GM23338 (cell line): Measurements from ENCODE around the gene MCM3AP. TPM values are rescaled to one million over a fixed set of nuclear protein-coding genes. Genes with fewer than 3 reads are reported as not detected.

Experiments used
- ATAC-seq: fragments of 200-7000 bp; cut with Tn5 transposase; 3 replicates; pipeline ENCODE4 v1.9.1; 2020
- DNase-seq: peaks from one replicate; pipeline ENCODE4 v3.0.0-alpha.2; 2015; ENCODE audit warnings: low spot score
- H2AFZ ChIP-seq: fragments of 200-600 bp; sonication (generic); 2 replicates; pipeline ENCODE4 v1.8.0; 2016; ENCODE audit warnings: antibody characterized with exemption, mild to moderate bottlenecking, moderate library complexity
- H3F3A ChIP-seq: fragments of 200-600 bp; sonication (generic); replicated peaks from 2 replicates; pipeline ENCODE4 v1.8.0; 2017; ENCODE audit warnings: antibody characterized with exemption, mixed run types, low read depth
- H3K27ac ChIP-seq: fragments of 200-600 bp; sonication (generic); 2 replicates; pipeline ENCODE4 v1.6.1; 2016; ENCODE audit warnings: low read depth
- H3K27me3 ChIP-seq: fragments of 200-600 bp; sonication (generic); 2 replicates; pipeline ENCODE4 v1.8.0; 2016; ENCODE audit warnings: mild to moderate bottlenecking, mixed run types, moderate library complexity; ENCODE audit not compliant: insufficient read depth
- H3K36me3 ChIP-seq: fragments of 200-600 bp; sonication (generic); 2 replicates; pipeline ENCODE4 v1.8.0; 2016; ENCODE audit warnings: mild to moderate bottlenecking; ENCODE audit not compliant: insufficient read depth
- H3K4me1 ChIP-seq: fragments of 200-600 bp; sonication (generic); 2 replicates; pipeline ENCODE4 v1.8.0; 2016; ENCODE audit warnings: mild to moderate bottlenecking, moderate library complexity; ENCODE audit not compliant: insufficient read depth
- H3K4me2 ChIP-seq: fragments of 200-600 bp; sonication (generic); 2 replicates; pipeline ENCODE4 v1.7.1; 2017; ENCODE audit warnings: mixed run types
- H3K4me3 ChIP-seq: fragments of 200-600 bp; sonication (generic); 2 replicates; pipeline ENCODE4 v1.6.1; 2016; ENCODE audit warnings: mixed run types
- H3K79me2 ChIP-seq: fragments of 200-600 bp; sonication (generic); replicated peaks from 2 replicates; pipeline ENCODE4 v1.8.0; 2017; ENCODE audit warnings: mild to moderate bottlenecking; ENCODE audit not compliant: insufficient read depth
- H3K9me2 ChIP-seq: fragments of 200-600 bp; sonication (generic); 2 replicates; pipeline ENCODE4 v1.8.0; 2017; ENCODE audit not compliant: insufficient read depth
- H4K20me1 ChIP-seq: fragments of 200-600 bp; sonication (generic); replicated peaks from 2 replicates; pipeline ENCODE4 v1.8.0; 2017; ENCODE audit warnings: mild to moderate bottlenecking; ENCODE audit not compliant: insufficient read depth
- H3K27ac Mint-ChIP-seq: 2 replicates; pipeline ENCODE4 v1.8.0; 2020; ENCODE audit warnings: inconsistent platforms, mild to moderate bottlenecking, moderate library complexity, mixed read lengths
- H3K27me3 Mint-ChIP-seq: 3 replicates; pipeline ENCODE4 v1.8.0; 2022; ENCODE audit warnings: low read depth, mild to moderate bottlenecking, moderate library complexity, mixed read lengths, inconsistent platforms; ENCODE audit not compliant: insufficient read depth, poor library complexity
- H3K36me3 Mint-ChIP-seq: 3 replicates; pipeline ENCODE4 v1.8.0; 2021; ENCODE audit warnings: low read depth, mild to moderate bottlenecking, inconsistent platforms, moderate library complexity, mixed read lengths
- H3K4me1 Mint-ChIP-seq: 3 replicates; pipeline ENCODE4 v1.8.0; 2020; ENCODE audit warnings: mild to moderate bottlenecking, inconsistent platforms, mixed read lengths
- H3K4me3 Mint-ChIP-seq: 3 replicates; pipeline ENCODE4 v1.8.0; 2021; ENCODE audit warnings: moderate library complexity, mild to moderate bottlenecking, inconsistent platforms, mixed read lengths
- H3K9me3 Mint-ChIP-seq: 3 replicates; pipeline ENCODE4 v1.8.0; 2020; ENCODE audit warnings: moderate library complexity, mild to moderate bottlenecking, inconsistent platforms, mixed read lengths
- CREB1 ChIP-seq: fragments of 250-450 bp; sonication (Bioruptor Pico); IDR thresholded peaks from 2 replicates; pipeline ENCODE4 v1.5.0; 2020; ENCODE audit warnings: low read depth, mild to moderate bottlenecking, moderate library complexity
- EZH2 ChIP-seq: fragments of 200-600 bp; sonication (generic); IDR thresholded peaks from one replicate; pipeline ENCODE4 v1.8.0; 2017; ENCODE audit warnings: antibody characterized with exemption, mild to moderate bottlenecking, low read depth; ENCODE audit not compliant: unreplicated experiment
- EZH2phosphoT487 ChIP-seq: fragments of 200-600 bp; sonication (generic); IDR thresholded peaks from one replicate; pipeline ENCODE4 v1.8.1; 2018; ENCODE audit warnings: antibody characterized with exemption; ENCODE audit not compliant: unreplicated experiment
- NANOG ChIP-seq: IDR thresholded peaks from 2 replicates; pipeline ENCODE4 v1.6.1; 2016; ENCODE audit warnings: antibody characterized with exemption, borderline replicate concordance
- POLR2AphosphoS5 ChIP-seq: IDR thresholded peaks from 2 replicates; pipeline ENCODE4 v1.6.1; 2016; ENCODE audit warnings: antibody characterized with exemption, low read depth
- STAT1 ChIP-seq: IDR thresholded peaks from one replicate; pipeline ENCODE4 v1.6.1; 2016; ENCODE audit warnings: antibody characterized with exemption; ENCODE audit not compliant: unreplicated experiment
- ZNF114 ChIP-seq: fragments of 250-450 bp; sonication (Bioruptor Pico); IDR thresholded peaks from 2 replicates; pipeline ENCODE4 v1.5.0; 2020; ENCODE audit warnings: mild to moderate bottlenecking, moderate library complexity
- ZNF331 ChIP-seq: fragments of 250-450 bp; sonication (Bioruptor Pico); IDR thresholded peaks from 2 replicates; pipeline ENCODE4 v1.5.0; 2020; ENCODE audit warnings: low read depth, mild to moderate bottlenecking, moderate library complexity
- polyA plus RNA-seq: library from polyadenylated mRNA; unstranded; fragments of >200 nt; fragmentation: Nextera tagmentation; extraction: Ambion mirVana; gene quantifications from 2 replicates; pipeline ENCODE4 v1.2.1, GENCODE V29; 2016
- total RNA-seq: library from RNA; depleted of rRNA; stranded (reverse); fragments of >200 nt; shearing (Covaris generic); gene quantifications from 2 replicates; pipeline ENCODE4 v1.2.3, GENCODE V29; 2014
- TF ChIP-seq, protein P1 (sequence below): IDR thresholded peaks from 2 replicates; pipeline ENCODE4 v1.6.1; 2016; ENCODE audit warnings: antibody characterized with exemption
- TF ChIP-seq, protein P2 (sequence below): fragments of 250-450 bp; sonication (Bioruptor Pico); IDR thresholded peaks from 2 replicates; pipeline ENCODE4 v1.5.0; 2020; ENCODE audit warnings: mild to moderate bottlenecking, moderate library complexity

MCM3AP gene
- total and polyA plus RNA-seq, 2 experiments from 2014 or later = 39.2 to 123 TPM

DNA sequence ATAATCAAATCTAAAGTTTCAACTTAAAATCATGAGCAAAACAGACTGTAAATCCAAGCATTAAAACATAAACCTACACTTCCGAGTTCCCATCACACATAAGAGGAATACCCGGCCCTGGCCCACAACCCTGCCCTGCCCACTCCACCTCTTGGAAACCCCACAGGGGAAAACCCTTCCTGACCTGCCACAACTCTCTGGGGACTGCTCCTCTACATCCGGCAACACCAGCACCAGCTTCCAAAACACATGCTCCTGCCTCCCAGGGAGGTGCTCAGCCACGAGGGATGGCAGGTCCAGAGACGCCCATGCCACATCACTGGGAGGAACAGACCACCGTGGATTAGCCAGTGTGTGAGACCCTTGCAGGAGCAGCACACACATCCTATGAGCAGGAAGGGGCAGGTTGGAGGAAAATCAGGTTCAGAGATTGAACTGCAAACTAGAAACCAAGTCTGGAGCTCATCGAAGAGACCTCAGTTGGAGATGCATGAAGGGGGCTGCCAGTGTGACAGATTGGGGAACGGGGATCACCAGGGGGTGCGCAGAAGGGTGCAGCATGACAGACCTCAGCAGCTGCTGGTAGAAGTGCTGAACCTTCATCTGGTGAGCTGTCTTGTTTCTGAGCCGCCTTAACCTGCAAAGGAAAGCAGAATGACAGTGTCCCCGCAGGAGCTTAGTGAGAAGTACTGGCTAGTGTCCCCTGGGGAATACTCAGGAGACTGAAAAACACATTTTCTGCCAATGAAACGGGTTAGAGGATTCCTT is 31.0 kb downstream of the MCM3AP start:
- Histone ChIP-seq H3K4me3 (no peak overlapping the region), H3K27ac (0 out of 2 replicates have a peak overlapping the region, but pooled peaks have one; percentile 26), H3F3A (peaks cover 4% of the 10 kb centered on the region; the same call in 1 of the 2 replicates), H3K27me3 (no peaks in the 10 kb centered on the region), H3K36me3 (peaks cover 55% of the 10 kb centered on the region), H2AFZ (no peak overlapping the region), H3K4me2 (no peak overlapping the region), H3K79me2 (no peaks in the 10 kb centered on the region), H3K9me2 (no peaks in the 10 kb centered on the region), H3K4me1 (no peaks in the 10 kb centered on the region), H4K20me1 (no peaks in the 10 kb centered on the region; the same call in none of the 2 replicates)
- DNase-seq = no peak
- peaks cover 2% of the 10 kb centered on the region for H3K27me3 Mint-ChIP-seq
- peak overlapping the region; percentile 20; the same call in 1 of the 2 replicates for H3K27ac Mint-ChIP-seq
- no peaks in the 10 kb centered on the region for H3K4me1 Mint-ChIP-seq
- ATAC-seq = no peak
- peaks cover 90% of the 10 kb centered on the region for H3K36me3 Mint-ChIP-seq
- H3K9me3 Mint-ChIP-seq = no peaks in the 10 kb centered on the region; the same call in 2 of the 3 replicates
- TF ChIP-seq ZNF114 (CRISPR knock-in tag) (no peak), EZH2 (no peak), CREB1 (CRISPR knock-in tag) (no peak), POLR2AphosphoS5 (0 out of 2 replicates have a peak, but pooled peaks have one; percentile 26)
- H3K4me3 Mint-ChIP-seq = no peak overlapping the region

DNA sequence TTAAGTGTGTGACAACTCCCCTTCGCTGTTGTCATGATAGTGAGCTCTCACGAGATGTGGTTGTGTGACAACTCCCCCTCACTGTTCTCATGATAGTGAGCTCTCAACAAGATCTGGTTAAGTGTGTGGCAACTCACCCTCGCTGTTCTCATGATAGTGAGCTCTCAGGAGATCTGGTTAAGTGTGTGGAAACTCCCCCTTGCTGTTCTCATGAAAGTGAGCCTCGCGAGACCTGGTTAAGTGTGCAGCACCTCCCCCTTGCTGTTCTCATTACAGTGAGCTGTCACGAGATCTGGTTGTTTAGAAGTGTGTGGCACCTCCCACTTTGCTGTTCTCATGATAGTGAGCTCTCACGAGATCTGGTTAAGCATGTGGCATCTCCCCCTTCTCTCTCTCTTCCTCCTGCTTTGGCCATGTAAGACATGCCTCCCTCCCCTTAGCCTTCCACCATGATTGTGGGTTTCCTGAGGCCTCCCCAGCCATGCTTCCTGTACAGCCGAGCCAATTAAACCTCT is 31.7 kb downstream of the MCM3AP start:
- Histone ChIP-seq H3K79me2 (no peaks in the 10 kb centered on the region), H3K4me3 (no peak overlapping the region), H3K27me3 (no peaks in the 10 kb centered on the region), H4K20me1 (peaks cover 1% of the 10 kb centered on the region), H3F3A (peaks cover 4% of the 10 kb centered on the region; the same call in 1 of the 2 replicates), H3K9me2 (no peaks in the 10 kb centered on the region), H3K4me1 (no peaks in the 10 kb centered on the region), H2AFZ (no peak overlapping the region), H3K27ac (0 out of 2 replicates have a peak overlapping the region, but pooled peaks have one; percentile 26), H3K4me2 (no peak overlapping the region), H3K36me3 (peaks cover 53% of the 10 kb centered on the region)
- peak; percentile 21 for DNase-seq
- Mint-ChIP-seq H3K27me3 (peaks cover 2% of the 10 kb centered on the region), H3K27ac (no peak overlapping the region; the same call in 1 of the 2 replicates), H3K4me1 (no peaks in the 10 kb centered on the region), H3K4me3 (no peak overlapping the region), H3K36me3 (peaks cover 90% of the 10 kb centered on the region), H3K9me3 (no peaks in the 10 kb centered on the region; the same call in 2 of the 3 replicates)
- no peak for ATAC-seq
- TF ChIP-seq STAT1 (no peak), NANOG (no peak), CREB1 (CRISPR knock-in tag) (no peak), EZH2phosphoT487 (no peak), EZH2 (no peak), ZNF331 (CRISPR knock-in tag) (no peak)
- TF ChIP-seq, protein P1, sequence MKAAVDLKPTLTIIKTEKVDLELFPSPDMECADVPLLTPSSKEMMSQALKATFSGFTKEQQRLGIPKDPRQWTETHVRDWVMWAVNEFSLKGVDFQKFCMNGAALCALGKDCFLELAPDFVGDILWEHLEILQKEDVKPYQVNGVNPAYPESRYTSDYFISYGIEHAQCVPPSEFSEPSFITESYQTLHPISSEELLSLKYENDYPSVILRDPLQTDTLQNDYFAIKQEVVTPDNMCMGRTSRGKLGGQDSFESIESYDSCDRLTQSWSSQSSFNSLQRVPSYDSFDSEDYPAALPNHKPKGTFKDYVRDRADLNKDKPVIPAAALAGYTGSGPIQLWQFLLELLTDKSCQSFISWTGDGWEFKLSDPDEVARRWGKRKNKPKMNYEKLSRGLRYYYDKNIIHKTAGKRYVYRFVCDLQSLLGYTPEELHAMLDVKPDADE = no peak
- TF ChIP-seq, protein P2, sequence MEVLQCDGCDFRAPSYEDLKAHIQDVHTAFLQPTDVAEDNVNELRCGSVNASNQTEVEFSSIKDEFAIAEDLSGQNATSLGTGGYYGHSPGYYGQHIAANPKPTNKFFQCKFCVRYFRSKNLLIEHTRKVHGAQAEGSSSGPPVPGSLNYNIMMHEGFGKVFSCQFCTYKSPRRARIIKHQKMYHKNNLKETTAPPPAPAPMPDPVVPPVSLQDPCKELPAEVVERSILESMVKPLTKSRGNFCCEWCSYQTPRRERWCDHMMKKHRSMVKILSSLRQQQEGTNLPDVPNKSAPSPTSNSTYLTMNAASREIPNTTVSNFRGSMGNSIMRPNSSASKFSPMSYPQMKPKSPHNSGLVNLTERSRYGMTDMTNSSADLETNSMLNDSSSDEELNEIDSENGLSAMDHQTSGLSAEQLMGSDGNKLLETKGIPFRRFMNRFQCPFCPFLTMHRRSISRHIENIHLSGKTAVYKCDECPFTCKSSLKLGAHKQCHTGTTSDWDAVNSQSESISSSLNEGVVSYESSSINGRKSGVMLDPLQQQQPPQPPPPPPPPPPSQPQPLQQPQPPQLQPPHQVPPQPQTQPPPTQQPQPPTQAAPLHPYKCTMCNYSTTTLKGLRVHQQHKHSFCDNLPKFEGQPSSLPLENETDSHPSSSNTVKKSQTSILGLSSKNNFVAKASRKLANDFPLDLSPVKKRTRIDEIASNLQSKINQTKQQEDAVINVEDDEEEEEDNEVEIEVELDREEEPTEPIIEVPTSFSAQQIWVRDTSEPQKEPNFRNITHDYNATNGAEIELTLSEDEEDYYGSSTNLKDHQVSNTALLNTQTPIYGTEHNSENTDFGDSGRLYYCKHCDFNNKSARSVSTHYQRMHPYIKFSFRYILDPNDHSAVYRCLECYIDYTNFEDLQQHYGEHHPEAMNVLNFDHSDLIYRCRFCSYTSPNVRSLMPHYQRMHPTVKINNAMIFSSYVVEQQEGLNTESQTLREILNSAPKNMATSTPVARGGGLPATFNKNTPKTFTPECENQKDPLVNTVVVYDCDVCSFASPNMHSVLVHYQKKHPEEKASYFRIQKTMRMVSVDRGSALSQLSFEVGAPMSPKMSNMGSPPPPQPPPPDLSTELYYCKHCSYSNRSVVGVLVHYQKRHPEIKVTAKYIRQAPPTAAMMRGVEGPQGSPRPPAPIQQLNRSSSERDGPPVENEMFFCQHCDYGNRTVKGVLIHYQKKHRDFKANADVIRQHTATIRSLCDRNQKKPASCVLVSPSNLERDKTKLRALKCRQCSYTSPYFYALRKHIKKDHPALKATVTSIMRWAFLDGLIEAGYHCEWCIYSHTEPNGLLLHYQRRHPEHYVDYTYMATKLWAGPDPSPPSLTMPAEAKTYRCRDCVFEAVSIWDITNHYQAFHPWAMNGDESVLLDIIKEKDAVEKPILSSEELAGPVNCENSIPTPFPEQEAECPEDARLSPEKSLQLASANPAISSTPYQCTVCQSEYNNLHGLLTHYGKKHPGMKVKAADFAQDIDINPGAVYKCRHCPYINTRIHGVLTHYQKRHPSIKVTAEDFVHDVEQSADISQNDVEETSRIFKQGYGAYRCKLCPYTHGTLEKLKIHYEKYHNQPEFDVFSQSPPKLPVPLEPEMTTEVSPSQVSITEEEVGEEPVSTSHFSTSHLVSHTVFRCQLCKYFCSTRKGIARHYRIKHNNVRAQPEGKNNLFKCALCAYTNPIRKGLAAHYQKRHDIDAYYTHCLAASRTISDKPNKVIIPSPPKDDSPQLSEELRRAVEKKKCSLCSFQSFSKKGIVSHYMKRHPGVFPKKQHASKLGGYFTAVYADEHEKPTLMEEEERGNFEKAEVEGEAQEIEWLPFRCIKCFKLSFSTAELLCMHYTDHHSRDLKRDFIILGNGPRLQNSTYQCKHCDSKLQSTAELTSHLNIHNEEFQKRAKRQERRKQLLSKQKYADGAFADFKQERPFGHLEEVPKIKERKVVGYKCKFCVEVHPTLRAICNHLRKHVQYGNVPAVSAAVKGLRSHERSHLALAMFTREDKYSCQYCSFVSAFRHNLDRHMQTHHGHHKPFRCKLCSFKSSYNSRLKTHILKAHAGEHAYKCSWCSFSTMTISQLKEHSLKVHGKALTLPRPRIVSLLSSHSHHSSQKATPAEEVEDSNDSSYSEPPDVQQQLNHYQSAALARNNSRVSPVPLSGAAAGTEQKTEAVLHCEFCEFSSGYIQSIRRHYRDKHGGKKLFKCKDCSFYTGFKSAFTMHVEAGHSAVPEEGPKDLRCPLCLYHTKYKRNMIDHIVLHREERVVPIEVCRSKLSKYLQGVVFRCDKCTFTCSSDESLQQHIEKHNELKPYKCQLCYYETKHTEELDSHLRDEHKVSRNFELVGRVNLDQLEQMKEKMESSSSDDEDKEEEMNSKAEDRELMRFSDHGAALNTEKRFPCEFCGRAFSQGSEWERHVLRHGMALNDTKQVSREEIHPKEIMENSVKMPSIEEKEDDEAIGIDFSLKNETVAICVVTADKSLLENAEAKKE = no peak
